ENCODE data around the gene STAU1. TPM values are rescaled to one million over a fixed set of nuclear protein-coding genes. Genes with fewer than 3 reads are reported as not detected.
A peak's percentile ranks its signal among the peaks of the same experiment; 100 is the strongest.

Gene STAU1
- total and polyA plus RNA-seq, 9 donors, result 29.1 to 68.5 (median 54.5) TPM

DNA sequence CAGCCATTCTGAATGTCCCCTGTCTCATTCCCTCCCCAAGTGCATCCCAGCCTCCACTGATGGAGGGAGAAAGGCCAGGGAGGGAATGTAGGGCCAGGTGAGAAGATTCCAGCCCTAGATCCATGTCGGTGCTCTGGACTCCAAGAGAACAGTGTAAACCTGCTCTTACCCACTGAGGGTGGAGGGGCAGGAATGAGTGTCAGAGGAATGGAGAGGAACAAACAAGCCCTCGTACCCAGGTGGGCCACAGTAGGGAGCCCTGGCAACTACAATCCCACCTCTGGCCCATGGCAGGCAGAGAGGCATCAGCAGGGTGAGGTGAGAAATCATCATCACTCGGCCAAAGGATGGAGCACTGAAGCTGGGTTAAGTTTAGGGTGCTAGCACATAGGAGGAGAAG, 54.6 kb downstream of the STAU1 start:
- Histone ChIP-seq H3K4me1 (ENCODE audit: control insufficient read depth, insufficient read depth, low read length) (peaks cover 3% of the 10 kb centered on the region), H3K36me3 (ENCODE audit: control insufficient read depth, insufficient read depth, low read length) (peaks cover 28% of the 10 kb centered on the region), H3K27ac (ENCODE audit: low read length) (no peak overlapping the region), H3K4me3 (ENCODE audit: low read length) (no peak overlapping the region), H3K9me3 (replicated peaks; ENCODE audit: control insufficient read depth, low read depth, low read length) (no peaks in the 10 kb centered on the region), H3K27me3 (ENCODE audit: control insufficient read depth, insufficient read depth, low read length) (no peaks in the 10 kb centered on the region)
- no peak for DNase-seq
- no CpG with 5 or more reads among the region's 3 CpGs for WGBS (ENCODE audit: insufficient coverage)

DNA sequence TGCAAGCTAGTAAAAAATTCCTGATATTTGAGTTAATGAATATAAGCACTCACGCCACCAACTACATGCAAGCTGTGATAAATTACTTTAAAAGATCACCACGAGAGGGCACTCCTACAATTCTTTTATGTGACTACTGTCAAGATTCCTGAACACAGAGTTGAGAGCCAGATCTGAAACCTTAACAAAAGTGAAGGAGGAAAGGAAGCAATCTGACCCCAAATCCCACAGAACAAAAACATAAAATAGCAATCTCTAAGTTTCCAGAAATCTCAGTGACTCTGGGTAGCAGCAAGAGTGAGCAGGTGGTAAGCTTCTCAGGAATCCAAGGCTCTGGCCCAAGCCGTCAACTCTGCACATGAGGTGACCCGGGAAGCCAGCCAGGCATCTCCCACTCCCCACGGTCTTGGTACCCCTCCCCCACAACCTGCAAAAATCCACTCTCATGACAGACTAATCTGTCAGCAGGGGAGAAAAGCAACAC, 55.1 kb downstream of the STAU1 start:
- DNase-seq, result peak; percentile 87
- Histone ChIP-seq H3K4me3 (ENCODE audit: low read length) (no peak overlapping the region), H3K27ac (ENCODE audit: low read length) (peak overlapping the region; percentile 15), H3K27me3 (ENCODE audit: control insufficient read depth, insufficient read depth, low read length) (no peaks in the 10 kb centered on the region), H3K9me3 (replicated peaks; ENCODE audit: control insufficient read depth, low read depth, low read length) (no peaks in the 10 kb centered on the region), H3K4me1 (ENCODE audit: control insufficient read depth, insufficient read depth, low read length) (peaks cover 3% of the 10 kb centered on the region), H3K36me3 (ENCODE audit: control insufficient read depth, insufficient read depth, low read length) (peaks cover 33% of the 10 kb centered on the region)
- 18% methylated on average over 2 of the region's 5 CpGs for WGBS (ENCODE audit: insufficient coverage)

DNA sequence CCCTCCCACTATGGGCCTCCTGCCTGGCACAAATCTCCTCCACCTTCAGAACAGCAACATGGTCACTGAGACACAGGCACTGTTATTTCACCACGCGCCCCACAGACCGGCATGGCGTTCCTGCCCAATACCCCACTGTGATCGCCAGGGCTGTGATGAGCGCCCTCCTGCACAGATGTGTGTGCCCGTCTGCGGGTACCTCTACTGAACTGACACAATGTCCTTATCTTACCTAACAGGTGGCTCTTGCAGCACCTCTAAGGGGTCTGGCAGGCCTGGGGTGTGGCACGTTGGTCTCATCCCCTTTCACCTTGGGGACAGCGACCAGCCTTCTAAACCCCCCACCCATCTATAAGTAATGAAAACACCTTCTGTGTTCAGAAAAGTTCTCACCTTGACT, 64.2 kb downstream of the STAU1 start:
- DNase-seq, result no peak
- H3K36me3 ChIP-seq (ENCODE audit: control insufficient read depth, insufficient read depth, low read length), result peaks cover 47% of the 10 kb centered on the region
- WGBS (ENCODE audit: insufficient coverage), result 100% methylated on average over 2 of the region's 10 CpGs

GRCh38 chr20:49122920-49123319, 65.2 kb downstream of the STAU1 start:
- no peaks in the 10 kb centered on the region for H3K4me1 ChIP-seq (ENCODE audit: control insufficient read depth, insufficient read depth, low read length)
- H3K36me3 ChIP-seq (ENCODE audit: control insufficient read depth, insufficient read depth, low read length), result peaks cover 51% of the 10 kb centered on the region
- no peaks in the 10 kb centered on the region for H3K27me3 ChIP-seq (ENCODE audit: control insufficient read depth, insufficient read depth, low read length)
- H3K27ac ChIP-seq (ENCODE audit: low read length), result no peak overlapping the region
- no peak for DNase-seq
- H3K4me3 ChIP-seq (ENCODE audit: low read length), result no peak overlapping the region
- 95% methylated on average over 6 of the region's 13 CpGs for WGBS (ENCODE audit: insufficient coverage)
- no peaks in the 10 kb centered on the region for H3K9me3 ChIP-seq (replicated peaks; ENCODE audit: control insufficient read depth, low read depth, low read length)

More for the DNA sequence above, 64.2 kb downstream of the STAU1 start:
- Histone ChIP-seq H3K27ac (ENCODE audit: low read length) (no peak overlapping the region), H3K4me1 (ENCODE audit: control insufficient read depth, insufficient read depth, low read length) (no peaks in the 10 kb centered on the region), H3K4me3 (ENCODE audit: low read length) (no peak overlapping the region), H3K27me3 (ENCODE audit: control insufficient read depth, insufficient read depth, low read length) (no peaks in the 10 kb centered on the region), H3K9me3 (replicated peaks; ENCODE audit: control insufficient read depth, low read depth, low read length) (no peaks in the 10 kb centered on the region)

GRCh38 chr20:49119988-49120387, 68.1 kb downstream of the STAU1 start:
- WGBS (ENCODE audit: insufficient coverage), result 95% methylated on average over 4 of the region's 7 CpGs
- DNase-seq, result no peak
- H3K9me3 ChIP-seq (replicated peaks; ENCODE audit: control insufficient read depth, low read depth, low read length), result no peaks in the 10 kb centered on the region
- no peaks in the 10 kb centered on the region for H3K27me3 ChIP-seq (ENCODE audit: control insufficient read depth, insufficient read depth, low read length)
- H3K36me3 ChIP-seq (ENCODE audit: control insufficient read depth, insufficient read depth, low read length), result peaks cover 70% of the 10 kb centered on the region
- no peak overlapping the region for H3K27ac ChIP-seq (ENCODE audit: low read length)
- no peak overlapping the region for H3K4me3 ChIP-seq (ENCODE audit: low read length)
- no peaks in the 10 kb centered on the region for H3K4me1 ChIP-seq (ENCODE audit: control insufficient read depth, insufficient read depth, low read length)

DNA sequence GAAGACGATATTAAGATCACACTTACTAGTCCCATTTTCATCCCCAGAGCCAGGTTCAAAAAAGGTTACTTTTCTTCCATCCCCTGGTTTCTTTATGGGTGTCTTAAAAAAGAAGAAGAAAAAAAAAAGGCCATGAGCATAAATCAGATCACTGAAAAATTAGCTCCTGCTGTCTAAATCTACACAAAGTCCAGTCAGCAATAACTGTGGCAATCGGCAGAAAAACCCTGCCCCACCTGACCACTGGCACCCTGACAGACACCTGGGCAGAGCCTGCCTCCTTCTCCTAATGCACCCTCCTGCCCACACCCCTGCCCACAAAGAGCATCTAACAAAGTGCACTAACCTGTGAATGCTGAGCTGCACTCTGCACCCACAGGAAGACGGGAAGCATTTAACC, 69.8 kb downstream of the STAU1 start:
- H3K36me3 ChIP-seq (ENCODE audit: control insufficient read depth, insufficient read depth, low read length), result peaks cover 66% of the 10 kb centered on the region
- no peaks in the 10 kb centered on the region for H3K27me3 ChIP-seq (ENCODE audit: control insufficient read depth, insufficient read depth, low read length)
- no peak overlapping the region for H3K4me3 ChIP-seq (ENCODE audit: low read length)
- H3K9me3 ChIP-seq (replicated peaks; ENCODE audit: control insufficient read depth, low read depth, low read length), result no peaks in the 10 kb centered on the region
- no peak for DNase-seq
- no peaks in the 10 kb centered on the region for H3K4me1 ChIP-seq (ENCODE audit: control insufficient read depth, insufficient read depth, low read length)
- no peak overlapping the region for H3K27ac ChIP-seq (ENCODE audit: low read length)
- 78% methylated on average over 1 of the region's 3 CpGs for WGBS (ENCODE audit: insufficient coverage)

GRCh38 chr20:49115564-49115963, 72.6 kb downstream of the STAU1 start:
- H3K9me3 ChIP-seq (replicated peaks; ENCODE audit: control insufficient read depth, low read depth, low read length), result no peaks in the 10 kb centered on the region
- no peak for DNase-seq
- 89% methylated on average over 4 of the region's 7 CpGs for WGBS (ENCODE audit: insufficient coverage)
- H3K27me3 ChIP-seq (ENCODE audit: control insufficient read depth, insufficient read depth, low read length), result no peaks in the 10 kb centered on the region
- peaks cover 70% of the 10 kb centered on the region for H3K36me3 ChIP-seq (ENCODE audit: control insufficient read depth, insufficient read depth, low read length)
- H3K4me1 ChIP-seq (ENCODE audit: control insufficient read depth, insufficient read depth, low read length), result no peaks in the 10 kb centered on the region
- H3K4me3 ChIP-seq (ENCODE audit: low read length), result no peak overlapping the region
- no peak overlapping the region for H3K27ac ChIP-seq (ENCODE audit: low read length)

- H3K36me3 ChIP-seq (ENCODE audit: control insufficient read depth, insufficient read depth, low read length), result peaks cover 58% of the 10 kb centered on the region
- no peaks in the 10 kb centered on the region for H3K4me1 ChIP-seq (ENCODE audit: control insufficient read depth, insufficient read depth, low read length)
- DNase-seq, result no peak
- 81% methylated on average over 6 of the region's 15 CpGs for whole genome bisulfite sequencing (ENCODE audit: insufficient coverage)
- no peak overlapping the region for H3K4me3 ChIP-seq (ENCODE audit: low read length)
- H3K27me3 ChIP-seq (ENCODE audit: control insufficient read depth, insufficient read depth, low read length), result no peaks in the 10 kb centered on the region
- no peak overlapping the region for H3K27ac ChIP-seq (ENCODE audit: low read length)
- H3K9me3 ChIP-seq (replicated peaks; ENCODE audit: control insufficient read depth, low read depth, low read length), result no peaks in the 10 kb centered on the region
These were observed 75.4 kb downstream of the STAU1 start for GRCh38 chr20:49112596-49113274.

DNA sequence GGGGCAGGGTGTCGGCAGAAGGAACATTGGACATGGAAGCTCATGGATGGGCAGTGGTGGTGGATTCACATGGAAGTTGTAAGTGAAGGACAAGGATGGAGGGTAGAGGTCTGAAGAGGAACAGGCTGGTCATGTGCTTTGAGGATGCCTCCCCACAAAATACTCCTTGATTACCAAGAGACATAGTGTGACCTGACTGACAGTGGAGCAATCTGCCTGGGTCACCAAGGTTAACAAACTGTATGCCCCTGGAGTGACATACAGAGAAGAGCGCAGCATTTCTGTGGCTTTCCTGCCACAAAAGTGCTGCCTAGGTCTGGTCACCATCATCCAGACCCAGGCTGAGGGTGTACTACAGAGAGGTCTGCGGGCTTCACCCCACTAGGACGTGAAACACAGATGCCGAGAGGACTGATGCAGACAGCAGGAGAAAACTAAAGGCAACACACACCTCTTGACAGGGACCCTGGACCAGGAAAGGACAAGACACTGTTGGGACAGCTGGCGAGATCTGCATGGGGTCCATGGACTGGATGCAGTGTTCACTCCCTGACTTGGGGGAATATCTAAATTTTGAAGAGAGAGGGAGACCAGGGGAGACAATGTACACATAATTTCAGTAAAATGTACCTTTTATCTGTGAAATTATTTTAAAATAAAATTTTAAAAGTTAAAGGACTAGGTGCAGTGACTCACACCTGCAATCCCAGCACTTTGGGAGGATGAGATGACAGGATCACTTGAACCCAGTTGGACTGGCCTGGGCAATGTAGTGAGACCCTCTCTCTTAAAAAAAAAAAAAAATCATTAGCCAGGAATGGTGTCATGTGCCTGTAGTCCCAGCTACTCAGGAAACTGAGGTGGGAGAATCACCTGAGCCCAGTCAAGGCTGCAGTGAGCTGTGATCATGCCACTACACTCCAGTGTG, 77.1 kb downstream of the STAU1 start:
- Histone ChIP-seq H3K27ac (ENCODE audit: low read length) (no peak overlapping the region), H3K36me3 (ENCODE audit: control insufficient read depth, insufficient read depth, low read length) (peaks cover 41% of the 10 kb centered on the region), H3K4me3 (ENCODE audit: low read length) (no peak overlapping the region), H3K9me3 (replicated peaks; ENCODE audit: control insufficient read depth, low read depth, low read length) (no peaks in the 10 kb centered on the region), H3K4me1 (ENCODE audit: control insufficient read depth, insufficient read depth, low read length) (no peaks in the 10 kb centered on the region), H3K27me3 (ENCODE audit: control insufficient read depth, insufficient read depth, low read length) (no peaks in the 10 kb centered on the region)
- WGBS (ENCODE audit: insufficient coverage), result 94% methylated on average over 5 of the region's 6 CpGs
- DNase-seq, result no peak

DNA sequence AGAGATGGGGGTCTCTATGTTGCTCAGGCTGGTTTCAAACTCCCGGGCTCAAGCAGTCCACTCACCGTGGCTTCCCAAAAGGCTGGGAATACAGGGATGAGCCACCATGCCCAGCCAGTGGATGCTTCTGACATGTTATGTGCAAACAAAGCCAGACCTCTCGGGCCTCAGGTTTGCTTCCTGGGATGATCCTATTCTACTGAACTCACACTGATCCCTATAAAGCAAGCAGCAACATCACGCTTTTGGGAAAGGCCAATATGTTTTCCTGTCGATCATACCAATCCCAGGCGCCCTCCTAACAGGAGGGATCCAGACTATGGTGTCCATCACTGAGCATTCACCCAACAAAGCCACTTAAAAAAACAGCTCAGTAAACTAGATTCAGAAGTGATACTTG, 81.8 kb downstream of the STAU1 start:
- Histone ChIP-seq H3K4me1 (ENCODE audit: control insufficient read depth, insufficient read depth, low read length) (no peaks in the 10 kb centered on the region), H3K36me3 (ENCODE audit: control insufficient read depth, insufficient read depth, low read length) (peaks cover 45% of the 10 kb centered on the region), H3K9me3 (replicated peaks; ENCODE audit: control insufficient read depth, low read depth, low read length) (no peaks in the 10 kb centered on the region), H3K27ac (ENCODE audit: low read length) (no peak overlapping the region), H3K27me3 (ENCODE audit: control insufficient read depth, insufficient read depth, low read length) (no peaks in the 10 kb centered on the region), H3K4me3 (ENCODE audit: low read length) (no peak overlapping the region)
- no peak for DNase-seq
- WGBS (ENCODE audit: insufficient coverage), result 89% methylated on average over 3 of the region's 6 CpGs

Measured in muscle of leg (tissue), 11 donors.